Endodermal cell (in vitro differentiated cells): ENCODE data around the gene GLIS1. TPM values are rescaled to one million over a fixed set of nuclear protein-coding genes. Genes with fewer than 3 reads are reported as not detected.
"Not testable (repeated sequence)": the region's sequence is repeated elsewhere in the genome, so short reads cannot be mapped to it uniquely, and the experiment has no call there.

Experiments
- DNase-seq: peaks from one replicate; pipeline ENCODE4 v3.0.0-alpha.2; 2017
- H3K27ac ChIP-seq: 2 replicates; pipeline ENCODE4 v1.5.1; 2013; ENCODE audit warnings: mild to moderate bottlenecking, low read depth, low read length, moderate library complexity
- H3K27me3 ChIP-seq: 2 replicates; pipeline ENCODE4 v1.6.1; 2013; ENCODE audit warnings: mild to moderate bottlenecking, low read length, moderate library complexity; ENCODE audit not compliant: insufficient read depth, control insufficient read depth, poor library complexity, severe bottlenecking
- H3K36me3 ChIP-seq: 2 replicates; pipeline ENCODE4 v1.7.0; 2013; ENCODE audit warnings: mild to moderate bottlenecking, low read length, moderate library complexity; ENCODE audit not compliant: control insufficient read depth, insufficient read depth
- H3K4me1 ChIP-seq: one replicate; pipeline ENCODE4 v1.7.0; 2013; ENCODE audit warnings: low read length; ENCODE audit not compliant: control insufficient read depth, insufficient read depth
- H3K4me3 ChIP-seq: 2 replicates; pipeline ENCODE4 v1.5.1; 2013; ENCODE audit warnings: mild to moderate bottlenecking, low read length, moderate library complexity
- H3K9ac ChIP-seq: 2 replicates; pipeline ENCODE4 v1.6.1; 2013; ENCODE audit warnings: mild to moderate bottlenecking, low read length, moderate library complexity; ENCODE audit not compliant: poor library complexity, severe bottlenecking; ENCODE audit errors: extremely low read depth
- H3K9me3 ChIP-seq: 2 replicates; pipeline ENCODE4 v1.6.1; 2013; ENCODE audit warnings: mild to moderate bottlenecking, low read length, moderate library complexity; ENCODE audit not compliant: control insufficient read depth
- H3K27ac Mint-ChIP-seq: 2 replicates; pipeline ENCODE4 v1.8.0; 2020; ENCODE audit warnings: mixed read lengths
- H3K27me3 Mint-ChIP-seq: 2 replicates; pipeline ENCODE4 v1.8.0; 2021; ENCODE audit warnings: mild to moderate bottlenecking, mixed read lengths; ENCODE audit not compliant: insufficient read depth
- H3K36me3 Mint-ChIP-seq: 2 replicates; pipeline ENCODE4 v1.8.0; 2020; ENCODE audit warnings: low read depth, mixed read lengths
- H3K4me1 Mint-ChIP-seq: 2 replicates; pipeline ENCODE4 v1.8.0; 2020; ENCODE audit warnings: mixed read lengths
- H3K4me3 Mint-ChIP-seq: 2 replicates; pipeline ENCODE4 v1.8.0; 2020; ENCODE audit warnings: mild to moderate bottlenecking, moderate library complexity, mixed read lengths
- H3K9me3 Mint-ChIP-seq: 2 replicates; pipeline ENCODE4 v1.8.0; 2020; ENCODE audit warnings: mild to moderate bottlenecking, mixed read lengths
- WGBS, 2 experiments: methylation state at CpG; one replicate each; pipeline versions ENCODE4 v1.1.5 to v1.1.7; 2013; ENCODE audit warnings: missing lambda C conversion rate in 2 of 2, mixed read lengths in 1 of 2; ENCODE audit not compliant: insufficient coverage in 1 of 2, insufficient read length in 1 of 2; 5-methylcytosine and 5-hydroxymethylcytosine counted together
- total RNA-seq, 2 donors: library from RNA; stranded (reverse); fragmentation: NEBNext Ultra II Directional in 1 of 2; extraction: Animal tissue kit (Norgen Biotek cat#: 25700) in 1 of 2; gene quantifications; 2 replicates in 1 of 2; 3 replicates in 1 of 2; pipeline ENCODE4 v1.2.1, GENCODE V29; 2021
- TF ChIP-seq, protein P1 (sequence below): fragments of 200-600 bp; sonication (generic); conservative IDR thresholded peaks from 2 replicates; pipeline ENCODE4 v1.5.0; 2021; ENCODE audit warnings: antibody characterized with exemption, mild to moderate bottlenecking

GLIS1 gene
- total RNA-seq, 2 donors from 2014 or later, result 2.1 to 3.9 TPM

DNA sequence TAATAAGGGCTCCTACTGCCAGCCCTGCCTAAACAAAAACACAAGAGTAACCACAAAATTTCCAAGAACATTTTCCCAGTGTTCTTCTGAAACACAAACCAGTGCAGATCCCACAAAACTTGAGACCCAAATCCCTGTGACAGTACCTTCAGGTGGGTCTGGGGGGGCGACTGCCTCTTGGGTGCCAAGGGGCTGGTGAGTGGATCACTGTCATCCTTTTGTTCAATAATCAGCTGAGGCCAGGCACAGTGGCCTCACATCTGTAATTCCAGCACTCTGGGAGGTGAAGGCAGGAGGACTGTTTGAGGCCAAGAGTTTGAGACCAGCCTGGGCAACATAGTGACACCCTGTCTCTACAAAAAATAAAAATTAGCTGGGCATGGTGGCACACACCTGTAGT, 87.6 kb downstream of the GLIS1 start:
- peaks cover 5% of the 10 kb centered on the region for H3K4me1 Mint-ChIP-seq
- DNase-seq, result no peak
- H3K27me3 Mint-ChIP-seq, result peaks cover 9% of the 10 kb centered on the region
- TF ChIP-seq, protein P1, sequence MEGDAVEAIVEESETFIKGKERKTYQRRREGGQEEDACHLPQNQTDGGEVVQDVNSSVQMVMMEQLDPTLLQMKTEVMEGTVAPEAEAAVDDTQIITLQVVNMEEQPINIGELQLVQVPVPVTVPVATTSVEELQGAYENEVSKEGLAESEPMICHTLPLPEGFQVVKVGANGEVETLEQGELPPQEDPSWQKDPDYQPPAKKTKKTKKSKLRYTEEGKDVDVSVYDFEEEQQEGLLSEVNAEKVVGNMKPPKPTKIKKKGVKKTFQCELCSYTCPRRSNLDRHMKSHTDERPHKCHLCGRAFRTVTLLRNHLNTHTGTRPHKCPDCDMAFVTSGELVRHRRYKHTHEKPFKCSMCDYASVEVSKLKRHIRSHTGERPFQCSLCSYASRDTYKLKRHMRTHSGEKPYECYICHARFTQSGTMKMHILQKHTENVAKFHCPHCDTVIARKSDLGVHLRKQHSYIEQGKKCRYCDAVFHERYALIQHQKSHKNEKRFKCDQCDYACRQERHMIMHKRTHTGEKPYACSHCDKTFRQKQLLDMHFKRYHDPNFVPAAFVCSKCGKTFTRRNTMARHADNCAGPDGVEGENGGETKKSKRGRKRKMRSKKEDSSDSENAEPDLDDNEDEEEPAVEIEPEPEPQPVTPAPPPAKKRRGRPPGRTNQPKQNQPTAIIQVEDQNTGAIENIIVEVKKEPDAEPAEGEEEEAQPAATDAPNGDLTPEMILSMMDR, result no peak
- no peak overlapping the region for H3K4me3 ChIP-seq
- H3K27me3 ChIP-seq, result no peaks in the 10 kb centered on the region
- H3K9me3 Mint-ChIP-seq, result no peaks in the 10 kb centered on the region
- H3K9me3 ChIP-seq, result no peaks in the 10 kb centered on the region
- no peak overlapping the region for H3K9ac ChIP-seq
- no peak overlapping the region for H3K27ac Mint-ChIP-seq
- no peaks in the 10 kb centered on the region for H3K36me3 ChIP-seq
- 70 to 83% methylated on average over 1 of the region's 1 CpG for WGBS, 2 experiments
- H3K4me1 ChIP-seq, result no peaks in the 10 kb centered on the region
- H3K4me3 Mint-ChIP-seq, result no peak overlapping the region
- no peaks in the 10 kb centered on the region for H3K36me3 Mint-ChIP-seq
- H3K27ac ChIP-seq, result no peak overlapping the region

DNA sequence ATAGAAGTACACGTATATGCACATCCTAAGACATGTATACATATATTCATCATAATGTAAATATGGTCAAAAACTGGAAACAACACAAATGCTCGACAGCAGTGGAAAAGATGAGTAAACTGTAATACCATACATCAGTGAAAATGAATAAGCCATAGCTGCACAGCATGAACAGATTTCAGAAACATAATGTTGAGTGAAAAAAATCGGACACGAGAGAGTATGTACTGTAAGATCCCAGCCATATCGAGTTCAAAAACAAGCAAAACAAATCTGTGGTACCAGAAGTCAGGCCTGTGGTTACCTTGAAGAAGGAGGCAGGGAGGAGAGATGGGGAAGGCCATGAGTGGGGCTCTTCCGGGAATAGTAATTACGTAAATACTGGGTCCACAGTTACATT, 90.4 kb downstream of the GLIS1 start:
- no peak overlapping the region for H3K27ac Mint-ChIP-seq
- WGBS, 2 experiments, result 96 to 98% methylated on average over 6 to 7 of the region's 7 CpGs

DNA sequence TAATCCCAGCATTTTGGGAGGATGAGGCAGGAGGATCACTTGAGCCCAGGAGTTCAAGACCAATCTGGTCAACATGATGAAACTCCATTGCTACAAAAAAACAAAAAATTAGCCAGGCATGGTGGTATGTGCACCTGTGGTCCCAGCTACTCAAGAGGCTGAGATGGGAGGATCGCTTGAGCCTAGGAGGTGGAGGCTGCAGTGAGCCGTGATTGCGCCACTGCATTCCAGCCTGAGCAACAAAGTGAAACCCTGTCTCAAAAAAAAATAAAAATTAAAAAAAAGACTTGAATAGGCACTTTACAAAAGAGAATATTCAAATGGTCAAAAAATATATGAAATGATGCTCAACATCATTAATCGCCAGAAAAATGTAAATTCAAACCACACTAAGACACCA, 91.0 kb downstream of the GLIS1 start:
- not testable (repeated sequence) for H3K27ac ChIP-seq, H3K36me3 ChIP-seq, H3K4me3 ChIP-seq, H3K27me3 Mint-ChIP-seq, H3K9me3 ChIP-seq, H3K27me3 ChIP-seq, H3K9me3 Mint-ChIP-seq, H3K27ac Mint-ChIP-seq, H3K4me1 ChIP-seq, H3K4me3 Mint-ChIP-seq, DNase-seq, H3K36me3 Mint-ChIP-seq, H3K9ac ChIP-seq
- H3K4me1 Mint-ChIP-seq, result peaks cover 16% of the 10 kb centered on the region
- 92 to 100% methylated on average over 2 to 3 of the region's 4 CpGs for WGBS, 2 experiments

More for the DNA sequence above, 90.4 kb downstream of the GLIS1 start:
- Histone ChIP-seq H3K4me3 (no peak overlapping the region), H3K9ac (no peak overlapping the region), H3K27me3 (no peaks in the 10 kb centered on the region), H3K9me3 (no peaks in the 10 kb centered on the region), H3K4me1 (peaks cover 7% of the 10 kb centered on the region), H3K27ac (no peak overlapping the region), H3K36me3 (no peaks in the 10 kb centered on the region)
- TF ChIP-seq, protein P1, result no peak
- peaks cover 14% of the 10 kb centered on the region for H3K4me1 Mint-ChIP-seq
- H3K9me3 Mint-ChIP-seq, result no peaks in the 10 kb centered on the region
- no peak overlapping the region for H3K4me3 Mint-ChIP-seq
- DNase-seq, result no peak
- peaks cover 9% of the 10 kb centered on the region for H3K27me3 Mint-ChIP-seq
- H3K36me3 Mint-ChIP-seq, result no peaks in the 10 kb centered on the region

DNA sequence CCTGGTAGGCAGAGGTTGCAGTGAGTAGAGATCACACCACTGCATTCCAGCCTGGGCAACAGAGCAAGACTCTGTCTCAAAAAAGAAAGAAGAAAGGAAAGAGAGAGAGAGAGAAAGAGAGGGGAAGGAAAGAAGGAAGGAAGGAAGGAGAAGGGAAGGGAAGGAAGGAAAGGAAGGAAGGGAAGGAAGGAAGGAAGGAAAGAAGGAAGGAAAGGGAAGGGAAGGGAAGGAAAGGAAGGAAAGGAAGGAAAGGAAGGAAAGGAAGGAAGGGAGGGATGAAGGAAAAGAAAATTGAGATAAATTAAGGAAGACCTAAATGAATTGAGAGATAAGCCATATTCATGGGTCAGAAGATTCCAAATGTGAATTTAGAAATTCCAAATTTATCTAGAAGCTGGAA, 92.2 kb downstream of the GLIS1 start:
- no peak overlapping the region for H3K27ac ChIP-seq
- Mint-ChIP-seq H3K27me3 (peaks cover 6% of the 10 kb centered on the region), H3K36me3 (no peaks in the 10 kb centered on the region), H3K9me3 (no peaks in the 10 kb centered on the region), H3K4me3 (no peak overlapping the region), H3K4me1 (peaks cover 18% of the 10 kb centered on the region), H3K27ac (no peak overlapping the region)
- H3K36me3 ChIP-seq, result no peaks in the 10 kb centered on the region
- peaks cover 7% of the 10 kb centered on the region for H3K4me1 ChIP-seq
- DNase-seq, result no peak
- H3K9ac ChIP-seq, result no peak overlapping the region
- no peaks in the 10 kb centered on the region for H3K27me3 ChIP-seq
- H3K4me3 ChIP-seq, result no peak overlapping the region
- TF ChIP-seq, protein P1, result no peak
- H3K9me3 ChIP-seq, result no peaks in the 10 kb centered on the region
